ENCODE measurements around the gene TNKS1BP1.

TNKS1BP1 gene

DNA sequence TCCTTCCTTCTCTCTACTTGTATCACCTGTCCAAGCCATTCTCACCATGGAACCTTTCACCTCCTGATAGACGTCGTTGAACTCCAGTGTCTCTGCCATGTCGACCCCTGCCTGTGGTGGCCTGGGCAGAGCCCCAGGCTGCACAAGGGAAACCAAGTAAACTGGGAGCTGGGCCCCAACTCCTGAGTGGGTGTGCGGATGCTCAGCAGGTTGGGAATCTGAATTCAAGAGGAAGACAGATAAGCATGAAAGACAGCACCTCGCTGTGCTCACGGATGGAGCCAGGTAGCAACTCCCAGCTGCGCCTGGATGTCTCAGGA lies 10.2 kb upstream of the TNKS1BP1 start:
- H3K4me2 ChIP-seq (ENCODE audit: insufficient read depth, low read length), result peak overlapping the region; percentile 83
- H3K9ac ChIP-seq (ENCODE audit: low read depth, low read length), result peak overlapping the region; percentile 66
- DNase-seq, result no peak
- H3K27ac ChIP-seq (ENCODE audit: low read length), result peak overlapping the region; percentile 87
- H3K9me3 ChIP-seq (ENCODE audit: insufficient read depth, low read length, severe bottlenecking), result no peaks in the 10 kb centered on the region
- ATAC-seq (ENCODE audit: insufficient read depth, low read depth), result peak; percentile 1; the same call in 1 of the 3 replicates
- peaks cover 53% of the 10 kb centered on the region for H3K79me2 ChIP-seq (ENCODE audit: insufficient read depth, low read length)
- peaks cover 46% of the 10 kb centered on the region for H3K36me3 ChIP-seq (ENCODE audit: insufficient read depth, low read length)
- peak overlapping the region; percentile 70 for H2AFZ ChIP-seq (ENCODE audit: low read depth, low read length)
- TF ChIP-seq CTCF (IDR thresholded peaks at IDR 0.05; ENCODE audit: borderline replicate concordance, extremely low read depth, low read length, poor library complexity, severe bottlenecking), result no peak
- H3K27me3 ChIP-seq (ENCODE audit: insufficient read depth, low read length, poor library complexity), result no peaks in the 10 kb centered on the region
- peak overlapping the region; percentile 46 to 69 for H3K4me3 ChIP-seq (ENCODE audit: low read depth in 1 of 2, low read length in 2 of 2)
- peaks cover 43% of the 10 kb centered on the region for H3K4me1 ChIP-seq (ENCODE audit: insufficient read depth, low read length)
- peaks cover 13% of the 10 kb centered on the region; the same call in 1 of the 2 replicates for H4K20me1 ChIP-seq (ENCODE audit: insufficient read depth, low read length)

DNA sequence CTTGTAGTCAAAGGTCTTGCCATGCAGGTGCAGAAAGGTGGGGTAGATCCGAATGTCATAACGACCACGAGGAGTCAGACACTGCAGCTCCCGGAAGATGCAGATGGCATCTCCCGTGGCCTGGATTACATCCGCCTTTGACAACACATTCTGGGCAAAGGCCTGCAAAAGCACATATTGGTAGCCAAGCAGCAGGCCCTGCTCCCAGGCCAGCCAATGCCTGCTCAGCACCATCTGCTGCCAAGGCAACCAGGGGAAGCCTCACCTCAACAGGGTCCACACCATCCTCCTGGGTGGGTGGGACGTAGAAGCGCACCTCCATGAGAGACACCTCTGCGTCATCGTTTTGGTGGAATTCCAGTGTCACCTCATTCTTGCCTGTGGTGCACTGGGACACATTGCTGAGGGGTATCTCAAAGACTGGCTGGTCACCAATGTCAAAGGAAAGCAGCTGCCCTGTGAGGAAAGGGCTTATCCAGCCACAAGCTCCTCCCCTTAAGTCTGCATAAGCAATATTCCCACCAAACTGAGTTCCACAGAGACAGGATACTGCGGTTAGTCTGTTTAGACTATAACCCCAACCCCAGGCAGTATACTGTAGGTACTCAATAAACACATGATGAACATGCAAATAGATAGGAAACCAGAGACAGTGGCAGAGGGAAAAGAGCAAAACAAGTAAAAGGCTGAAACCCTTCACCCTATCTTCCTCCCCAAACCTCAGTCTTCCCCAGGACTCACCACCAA lies 8.1 kb upstream of the TNKS1BP1 start:
- H3K27ac ChIP-seq (ENCODE audit: low read length), result no peak overlapping the region
- no peaks in the 10 kb centered on the region for H3K27me3 ChIP-seq (ENCODE audit: insufficient read depth, low read length, poor library complexity)
- H3K9ac ChIP-seq (ENCODE audit: low read depth, low read length), result no peak overlapping the region
- TF ChIP-seq CTCF (IDR thresholded peaks at IDR 0.05; ENCODE audit: borderline replicate concordance, extremely low read depth, low read length, poor library complexity, severe bottlenecking), result no peak
- TF ChIP-seq EZH2 (IDR thresholded peaks at IDR 0.05; ENCODE audit: borderline replicate concordance, low read depth, low read length, severe bottlenecking), result no peak
- no peak overlapping the region for H3K4me3 ChIP-seq (ENCODE audit: low read depth in 1 of 2, low read length in 2 of 2)
- no peak for ATAC-seq (ENCODE audit: insufficient read depth, low read depth)
- DNase-seq, result no peak
- no peak overlapping the region for H2AFZ ChIP-seq (ENCODE audit: low read depth, low read length)
- H3K36me3 ChIP-seq (ENCODE audit: insufficient read depth, low read length), result peaks cover 67% of the 10 kb centered on the region
- peaks cover 51% of the 10 kb centered on the region for H3K4me1 ChIP-seq (ENCODE audit: insufficient read depth, low read length)
- H4K20me1 ChIP-seq (ENCODE audit: insufficient read depth, low read length), result peaks cover 13% of the 10 kb centered on the region; the same call in 1 of the 2 replicates
- H3K4me2 ChIP-seq (ENCODE audit: insufficient read depth, low read length), result peak overlapping the region; percentile 83; the same call in 1 of the 2 replicates
- no peaks in the 10 kb centered on the region for H3K9me3 ChIP-seq (ENCODE audit: insufficient read depth, low read length, severe bottlenecking)
- peaks cover 53% of the 10 kb centered on the region for H3K79me2 ChIP-seq (ENCODE audit: insufficient read depth, low read length)

GRCh38 chr11:57331720-57332119 lies 7.0 kb upstream of the TNKS1BP1 start:
- ATAC-seq (ENCODE audit: insufficient read depth, low read depth), result no peak
- no peak overlapping the region for H3K9ac ChIP-seq (ENCODE audit: low read depth, low read length)

More at GRCh38 chr11:57331720-57332119, 7.0 kb upstream of the TNKS1BP1 start:
- no peak for DNase-seq
- H3K4me2 ChIP-seq (ENCODE audit: insufficient read depth, low read length), result no peak overlapping the region
- no peaks in the 10 kb centered on the region for H3K27me3 ChIP-seq (ENCODE audit: insufficient read depth, low read length, poor library complexity)
- no peak overlapping the region for H3K4me3 ChIP-seq (ENCODE audit: low read depth in 1 of 2, low read length in 2 of 2)
- H3K27ac ChIP-seq (ENCODE audit: low read length), result no peak overlapping the region
- peaks cover 79% of the 10 kb centered on the region for H3K36me3 ChIP-seq (ENCODE audit: insufficient read depth, low read length)
- H2AFZ ChIP-seq (ENCODE audit: low read depth, low read length), result no peak overlapping the region
- H3K4me1 ChIP-seq (ENCODE audit: insufficient read depth, low read length), result peaks cover 59% of the 10 kb centered on the region
- TF ChIP-seq CTCF (IDR thresholded peaks at IDR 0.05; ENCODE audit: borderline replicate concordance, extremely low read depth, low read length, poor library complexity, severe bottlenecking) (no peak), EZH2 (IDR thresholded peaks at IDR 0.05; ENCODE audit: borderline replicate concordance, low read depth, low read length, severe bottlenecking) (no peak)
- peaks cover 13% of the 10 kb centered on the region; the same call in 1 of the 2 replicates for H4K20me1 ChIP-seq (ENCODE audit: insufficient read depth, low read length)
- H3K79me2 ChIP-seq (ENCODE audit: insufficient read depth, low read length), result peaks cover 53% of the 10 kb centered on the region
- no peaks in the 10 kb centered on the region for H3K9me3 ChIP-seq (ENCODE audit: insufficient read depth, low read length, severe bottlenecking)

Measured in DND-41 (cell line).